ENCODE data around the gene MTERF2. TPM values are rescaled to one million over a fixed set of nuclear protein-coding genes. Genes with fewer than 3 reads are reported as not detected.

The MTERF2 gene
- polyA plus RNA-seq, 2 donors, result 5.8 to 15.0 TPM

- H3K27me3 ChIP-seq (ENCODE audit: control insufficient read depth in 1 of 2, insufficient read depth in 2 of 2, low read length in 2 of 2), result no peaks in the 10 kb centered on the region
- H3K4me3 ChIP-seq (ENCODE audit: low read depth in 1 of 2, low read length in 2 of 2), result no peak overlapping the region
- H3K27ac ChIP-seq (ENCODE audit: low read depth in 2 of 2, low read length in 1 of 2), result no peak overlapping the region
- 34 to 37% methylated on average over 9 of the region's 9 CpGs for WGBS, 2 donors
- no peaks in the 10 kb centered on the region for H3K36me3 ChIP-seq (ENCODE audit: control insufficient read depth in 2 of 2, insufficient read depth in 2 of 2, low read length in 1 of 2)
- no peaks in the 10 kb centered on the region for H3K9me3 ChIP-seq (ENCODE audit: control insufficient read depth in 2 of 2, insufficient read depth in 1 of 2, low read depth in 1 of 2, low read length in 1 of 2)
- peaks cover 0 to 5% of the 10 kb centered on the region in 2 donors for H3K4me1 ChIP-seq (ENCODE audit: control insufficient read depth in 2 of 2, insufficient read depth in 2 of 2, low read length in 1 of 2)
These were observed 8.7 kb downstream of the MTERF2 start for GRCh38 chr12:106978035-106978800.

GRCh38 chr12:106976668-106977067, 10.3 kb downstream of the MTERF2 start:
- Histone ChIP-seq H3K27ac (ENCODE audit: low read depth in 2 of 2, low read length in 1 of 2) (no peak overlapping the region), H3K4me3 (ENCODE audit: low read depth in 1 of 2, low read length in 2 of 2) (no peak overlapping the region), H3K36me3 (ENCODE audit: control insufficient read depth in 2 of 2, insufficient read depth in 2 of 2, low read length in 1 of 2) (no peaks in the 10 kb centered on the region), H3K27me3 (ENCODE audit: control insufficient read depth in 1 of 2, insufficient read depth in 2 of 2, low read length in 2 of 2) (no peaks in the 10 kb centered on the region), H3K4me1 (ENCODE audit: control insufficient read depth in 2 of 2, insufficient read depth in 2 of 2, low read length in 1 of 2) (peaks cover 0 to 5% of the 10 kb centered on the region in 2 donors), H3K9me3 (ENCODE audit: control insufficient read depth in 2 of 2, insufficient read depth in 1 of 2, low read depth in 1 of 2, low read length in 1 of 2) (no peaks in the 10 kb centered on the region)
- 56 to 60% methylated on average over 1 of the region's 1 CpG for WGBS, 2 donors

- peaks cover 0 to 5% of the 10 kb centered on the region in 2 donors for H3K4me1 ChIP-seq (ENCODE audit: control insufficient read depth in 2 of 2, insufficient read depth in 2 of 2, low read length in 1 of 2)
- no peak overlapping the region for H3K27ac ChIP-seq (ENCODE audit: low read depth in 2 of 2, low read length in 1 of 2)
- no peak overlapping the region for H3K4me3 ChIP-seq (ENCODE audit: low read depth in 1 of 2, low read length in 2 of 2)
- H3K36me3 ChIP-seq (ENCODE audit: control insufficient read depth in 2 of 2, insufficient read depth in 2 of 2, low read length in 1 of 2), result no peaks in the 10 kb centered on the region
- no peaks in the 10 kb centered on the region for H3K9me3 ChIP-seq (ENCODE audit: control insufficient read depth in 2 of 2, insufficient read depth in 1 of 2, low read depth in 1 of 2, low read length in 1 of 2)
- WGBS, 2 donors, result 69 to 87% methylated on average over 3 of the region's 3 CpGs
- H3K27me3 ChIP-seq (ENCODE audit: control insufficient read depth in 1 of 2, insufficient read depth in 2 of 2, low read length in 2 of 2), result no peaks in the 10 kb centered on the region
These were observed 10.8 kb downstream of the MTERF2 start for GRCh38 chr12:106975993-106976658.

GRCh38 chr12:106975098-106975497, 11.8 kb downstream of the MTERF2 start:
- Histone ChIP-seq H3K4me3 (ENCODE audit: low read depth in 1 of 2, low read length in 2 of 2) (no peak overlapping the region), H3K9me3 (ENCODE audit: control insufficient read depth in 2 of 2, insufficient read depth in 1 of 2, low read depth in 1 of 2, low read length in 1 of 2) (no peaks in the 10 kb centered on the region), H3K36me3 (ENCODE audit: control insufficient read depth in 2 of 2, insufficient read depth in 2 of 2, low read length in 1 of 2) (no peaks in the 10 kb centered on the region), H3K27ac (ENCODE audit: low read depth in 2 of 2, low read length in 1 of 2) (no peak overlapping the region), H3K4me1 (ENCODE audit: control insufficient read depth in 2 of 2, insufficient read depth in 2 of 2, low read length in 1 of 2) (peaks cover 0 to 5% of the 10 kb centered on the region in 2 donors), H3K27me3 (ENCODE audit: control insufficient read depth in 1 of 2, insufficient read depth in 2 of 2, low read length in 2 of 2) (no peaks in the 10 kb centered on the region)
- 91 to 93% methylated on average over 8 of the region's 8 CpGs for WGBS, 2 donors

- WGBS, 2 donors, result 65 to 86% methylated on average over 3 of the region's 3 CpGs
- Histone ChIP-seq H3K9me3 (ENCODE audit: control insufficient read depth in 2 of 2, insufficient read depth in 1 of 2, low read depth in 1 of 2, low read length in 1 of 2) (no peaks in the 10 kb centered on the region), H3K27ac (ENCODE audit: low read depth in 2 of 2, low read length in 1 of 2) (no peak overlapping the region), H3K27me3 (ENCODE audit: control insufficient read depth in 1 of 2, insufficient read depth in 2 of 2, low read length in 2 of 2) (no peaks in the 10 kb centered on the region), H3K4me1 (ENCODE audit: control insufficient read depth in 2 of 2, insufficient read depth in 2 of 2, low read length in 1 of 2) (peaks cover 0 to 5% of the 10 kb centered on the region in 2 donors), H3K36me3 (ENCODE audit: control insufficient read depth in 2 of 2, insufficient read depth in 2 of 2, low read length in 1 of 2) (no peaks in the 10 kb centered on the region), H3K4me3 (ENCODE audit: low read depth in 1 of 2, low read length in 2 of 2) (no peak overlapping the region)
These were observed 12.4 kb downstream of the MTERF2 start for GRCh38 chr12:106974511-106974910.

- Histone ChIP-seq H3K36me3 (ENCODE audit: control insufficient read depth in 2 of 2, insufficient read depth in 2 of 2, low read length in 1 of 2) (no peaks in the 10 kb centered on the region), H3K27ac (ENCODE audit: low read depth in 2 of 2, low read length in 1 of 2) (no peak overlapping the region), H3K4me3 (ENCODE audit: low read depth in 1 of 2, low read length in 2 of 2) (no peak overlapping the region), H3K4me1 (ENCODE audit: control insufficient read depth in 2 of 2, insufficient read depth in 2 of 2, low read length in 1 of 2) (peaks cover 0 to 5% of the 10 kb centered on the region in 2 donors), H3K27me3 (ENCODE audit: control insufficient read depth in 1 of 2, insufficient read depth in 2 of 2, low read length in 2 of 2) (no peaks in the 10 kb centered on the region), H3K9me3 (ENCODE audit: control insufficient read depth in 2 of 2, insufficient read depth in 1 of 2, low read depth in 1 of 2, low read length in 1 of 2) (no peaks in the 10 kb centered on the region)
These were observed 13.4 kb downstream of the MTERF2 start for GRCh38 chr12:106973545-106973944.

- H3K9me3 ChIP-seq (ENCODE audit: control insufficient read depth in 2 of 2, insufficient read depth in 1 of 2, low read depth in 1 of 2, low read length in 1 of 2), result no peaks in the 10 kb centered on the region
- no peak overlapping the region for H3K4me3 ChIP-seq (ENCODE audit: low read depth in 1 of 2, low read length in 2 of 2)
- H3K27ac ChIP-seq (ENCODE audit: low read depth in 2 of 2, low read length in 1 of 2), result no peak overlapping the region
- peaks cover 0 to 5% of the 10 kb centered on the region in 2 donors for H3K4me1 ChIP-seq (ENCODE audit: control insufficient read depth in 2 of 2, insufficient read depth in 2 of 2, low read length in 1 of 2)
- no peaks in the 10 kb centered on the region for H3K36me3 ChIP-seq (ENCODE audit: control insufficient read depth in 2 of 2, insufficient read depth in 2 of 2, low read length in 1 of 2)
- whole genome bisulfite sequencing, 2 donors, result 94 to 97% methylated on average over 2 of the region's 2 CpGs
- H3K27me3 ChIP-seq (ENCODE audit: control insufficient read depth in 1 of 2, insufficient read depth in 2 of 2, low read length in 2 of 2), result no peaks in the 10 kb centered on the region
These were observed 15.9 kb downstream of the MTERF2 start for GRCh38 chr12:106971065-106971464.

GRCh38 chr12:106964526-106964925, 22.4 kb downstream of the MTERF2 start:
- Histone ChIP-seq H3K4me3 (ENCODE audit: low read depth in 1 of 2, low read length in 2 of 2) (no peak overlapping the region), H3K36me3 (ENCODE audit: control insufficient read depth in 2 of 2, insufficient read depth in 2 of 2, low read length in 1 of 2) (no peaks in the 10 kb centered on the region), H3K9me3 (ENCODE audit: control insufficient read depth in 2 of 2, insufficient read depth in 1 of 2, low read depth in 1 of 2, low read length in 1 of 2) (no peaks in the 10 kb centered on the region), H3K27ac (ENCODE audit: low read depth in 2 of 2, low read length in 1 of 2) (no peak overlapping the region), H3K27me3 (ENCODE audit: control insufficient read depth in 1 of 2, insufficient read depth in 2 of 2, low read length in 2 of 2) (no peaks in the 10 kb centered on the region), H3K4me1 (ENCODE audit: control insufficient read depth in 2 of 2, insufficient read depth in 2 of 2, low read length in 1 of 2) (no peaks in the 10 kb centered on the region)
- WGBS, 2 donors, result 85 to 90% methylated on average over 2 of the region's 2 CpGs

GRCh38 chr12:106962286-106962685, 24.7 kb downstream of the MTERF2 start:
- 87 to 89% methylated on average over 3 of the region's 3 CpGs for WGBS, 2 donors
- no peaks in the 10 kb centered on the region for H3K9me3 ChIP-seq (ENCODE audit: control insufficient read depth in 2 of 2, insufficient read depth in 1 of 2, low read depth in 1 of 2, low read length in 1 of 2)
- H3K4me1 ChIP-seq (ENCODE audit: control insufficient read depth in 2 of 2, insufficient read depth in 2 of 2, low read length in 1 of 2), result peaks cover 0 to 2% of the 10 kb centered on the region in 2 donors
- H3K4me3 ChIP-seq (ENCODE audit: low read depth in 1 of 2, low read length in 2 of 2), result no peak overlapping the region
- H3K36me3 ChIP-seq (ENCODE audit: control insufficient read depth in 2 of 2, insufficient read depth in 2 of 2, low read length in 1 of 2), result no peaks in the 10 kb centered on the region
- no peak overlapping the region for H3K27ac ChIP-seq (ENCODE audit: low read depth in 2 of 2, low read length in 1 of 2)
- H3K27me3 ChIP-seq (ENCODE audit: control insufficient read depth in 1 of 2, insufficient read depth in 2 of 2, low read length in 2 of 2), result no peaks in the 10 kb centered on the region

- H3K9me3 ChIP-seq (ENCODE audit: control insufficient read depth in 2 of 2, insufficient read depth in 1 of 2, low read depth in 1 of 2, low read length in 1 of 2), result no peaks in the 10 kb centered on the region
- peaks cover 0 to 2% of the 10 kb centered on the region in 2 donors for H3K4me1 ChIP-seq (ENCODE audit: control insufficient read depth in 2 of 2, insufficient read depth in 2 of 2, low read length in 1 of 2)
- no peaks in the 10 kb centered on the region for H3K27me3 ChIP-seq (ENCODE audit: control insufficient read depth in 1 of 2, insufficient read depth in 2 of 2, low read length in 2 of 2)
- H3K27ac ChIP-seq (ENCODE audit: low read depth in 2 of 2, low read length in 1 of 2), result no peak overlapping the region
- H3K4me3 ChIP-seq (ENCODE audit: low read depth in 1 of 2, low read length in 2 of 2), result no peak overlapping the region
- WGBS, 2 donors, result 65 to 84% methylated on average over 3 of the region's 3 CpGs
- H3K36me3 ChIP-seq (ENCODE audit: control insufficient read depth in 2 of 2, insufficient read depth in 2 of 2, low read length in 1 of 2), result no peaks in the 10 kb centered on the region
These were observed 26.5 kb downstream of the MTERF2 start for GRCh38 chr12:106960443-106960842.
